GM12865 (cell line): Measurements from ENCODE around the gene ESYT3.

Experiments used
- DNase-seq: peaks from one replicate; pipeline ENCODE4 v3.0.0; 2010; ENCODE audit warnings: low read depth
- H3K4me3 ChIP-seq: 2 replicates; pipeline ENCODE4 v1.5.1; 2011; ENCODE audit warnings: mild to moderate bottlenecking, low read depth, low read length, control low read depth
- CTCF ChIP-seq: IDR thresholded peaks from 2 replicates; pipeline ENCODE4 v1.5.1; 2011; ENCODE audit warnings: low read length, control low read depth, low read depth, inconsistent platforms; ENCODE audit not compliant: insufficient read depth; ENCODE audit errors: missing control alignments

Gene ESYT3

GRCh38 chr3:138468886-138469285, 34.5 kb downstream of the ESYT3 start:
- DNase-seq = no peak
- H3K4me3 ChIP-seq = no peak overlapping the region
- no peak for TF ChIP-seq CTCF

- DNase-seq = no peak
- TF ChIP-seq CTCF = no peak
- no peak overlapping the region for H3K4me3 ChIP-seq
These were observed 35.5 kb downstream of the ESYT3 start for GRCh38 chr3:138469874-138470273.

GRCh38 chr3:138470687-138471086, 36.3 kb downstream of the ESYT3 start:
- no peak for DNase-seq
- no peak for TF ChIP-seq CTCF
- no peak overlapping the region for H3K4me3 ChIP-seq

GRCh38 chr3:138471481-138471880, 37.1 kb downstream of the ESYT3 start:
- DNase-seq = no peak
- no peak for TF ChIP-seq CTCF
- no peak overlapping the region for H3K4me3 ChIP-seq

GRCh38 chr3:138472141-138472825, 37.9 kb downstream of the ESYT3 start:
- no peak overlapping the region for H3K4me3 ChIP-seq
- no peak for DNase-seq
- no peak for TF ChIP-seq CTCF

GRCh38 chr3:138473391-138473790, 39.0 kb downstream of the ESYT3 start:
- H3K4me3 ChIP-seq = no peak overlapping the region
- no peak for TF ChIP-seq CTCF
- DNase-seq = no peak

GRCh38 chr3:138474163-138474562, 39.7 kb downstream of the ESYT3 start:
- H3K4me3 ChIP-seq = no peak overlapping the region
- TF ChIP-seq CTCF = no peak
- DNase-seq = no peak
